HepG2 (cell line): ENCODE measurements around the gene PTPRO. TPM values are rescaled to one million over a fixed set of nuclear protein-coding genes. Genes with fewer than 3 reads are reported as not detected.

Experiments
- ATAC-seq: fragments of 200-7000 bp; cut with Tn5 transposase; 3 replicates; pipeline ENCODE4 v1.9.1; 2020; ENCODE audit warnings: mild to moderate bottlenecking, moderate library complexity
- BruUV-seq: library from RNA; stranded (reverse); fragments of 400-500 nt; replicated peaks from 2 replicates; lab custom pipeline; 2021; lab: Mats Ljungman, UMichigan
- CTCF ChIA-PET: fragments of 300-600 bp; formaldehyde crosslinking; extraction: SDS; loops from one replicate; lab custom pipeline; 2021; ENCODE audit warnings: low total read pairs, inconsistent platforms, low intra/inter-chr PET ratio; lab: Yijun Ruan, JAX
- POLR2A ChIA-PET: fragments of 350-600 bp; sonication (Branson Sonifier 250); formaldehyde crosslinking; loops from one replicate; lab custom pipeline; 2020; ENCODE audit warnings: antibody characterized with exemption, inconsistent platforms; lab: Yijun Ruan, JAX
- DNase-seq: peaks from one replicate; pipeline ENCODE4 v3.0.0-alpha.2; 2015; ENCODE audit warnings: low spot score
- FAIRE-seq: peaks from 3 replicates; lab custom pipeline; 2011; peaks lifted over from hg19 to GRCh38; lab: Jason Lieb, UNC
- H2AFZ ChIP-seq: one replicate; pipeline ENCODE4 v1.6.1; 2011; ENCODE audit warnings: low read length, inconsistent platforms
- H3K27ac ChIP-seq: fragments of 300-600 bp; 3 replicates; pipeline ENCODE4 v1.8.0; 2011; ENCODE audit warnings: mixed run types, mild to moderate bottlenecking, mixed read lengths, low read length, inconsistent platforms; ENCODE audit not compliant: insufficient read depth; ENCODE audit errors: extremely low read length
- H3K27me3 ChIP-seq, 2 experiments: fragments of 200-600 bp in 1 of 2; 2 replicates in 1 of 2; 3 replicates in 1 of 2; pipeline versions ENCODE4 v1.6.0 to v1.8.0; 2011; ENCODE audit warnings: low read length in 2 of 2, mild to moderate bottlenecking in 2 of 2, moderate library complexity in 2 of 2, inconsistent platforms in 1 of 2; ENCODE audit not compliant: insufficient read depth in 2 of 2, control insufficient read depth in 1 of 2
- H3K36me3 ChIP-seq, 2 experiments: fragments of 200-600 bp in 1 of 2; replicated peaks in 1 of 2; 2 replicates in 1 of 2; 3 replicates in 1 of 2; pipeline versions ENCODE4 v1.5.1 to v1.8.0; 2011; ENCODE audit warnings: low read length in 2 of 2, inconsistent platforms in 1 of 2; ENCODE audit not compliant: insufficient read depth in 2 of 2, control insufficient read depth in 1 of 2
- H3K4me1 ChIP-seq: 2 replicates; pipeline ENCODE4 v1.5.1; 2012; ENCODE audit warnings: low read length, inconsistent platforms; ENCODE audit not compliant: insufficient read depth
- H3K4me2 ChIP-seq: 2 replicates; pipeline ENCODE4 v1.6.0; 2011; ENCODE audit warnings: low read depth, low read length, inconsistent platforms
- H3K4me3 ChIP-seq, 3 experiments: fragments of 200-600 bp in 1 of 3; sonication (generic), shearing (Covaris generic) in 1 of 3; replicated peaks in 1 of 3; 2 replicates each; pipeline ENCODE4 v1.5.1; 2011 to 2016; ENCODE audit warnings: low read length in 3 of 3, inconsistent platforms in 2 of 3, low read depth in 2 of 3, mild to moderate bottlenecking in 2 of 3, control low read depth in 1 of 3, mixed read lengths in 1 of 3; ENCODE audit not compliant: insufficient read depth in 1 of 3
- H3K79me2 ChIP-seq: one replicate; pipeline ENCODE4 v1.6.1; 2011; ENCODE audit warnings: low read length, inconsistent platforms; ENCODE audit not compliant: insufficient read depth
- H3K9ac ChIP-seq: 2 replicates; pipeline ENCODE4 v1.6.0; 2011; ENCODE audit warnings: mild to moderate bottlenecking, low read depth, low read length, inconsistent platforms; ENCODE audit not compliant: insufficient read depth
- H3K9me3 ChIP-seq: 2 replicates; pipeline ENCODE4 v1.5.1; 2012; ENCODE audit warnings: mild to moderate bottlenecking, low read length
- H4K20me1 ChIP-seq: 2 replicates; pipeline ENCODE4 v1.6.0; 2011; ENCODE audit warnings: inconsistent platforms, mild to moderate bottlenecking, low read length, moderate library complexity; ENCODE audit not compliant: insufficient read depth
- CREB1 ChIP-seq, 2 experiments: fragments of 450-650 bp in 1 of 2; IDR thresholded peaks; 2 replicates each; pipeline ENCODE4 v1.6.1; 2016 to 2017; ENCODE audit warnings: control low read depth in 1 of 2, mild to moderate bottlenecking in 1 of 2, missing compliant biosample characterization in 1 of 2, missing genetic modification characterization in 1 of 2
- FOSL1 ChIP-seq: sonication (generic); formaldehyde crosslinking; IDR thresholded peaks from 2 replicates; pipeline ENCODE4 v1.9.0; 2021; ENCODE audit warnings: missing genetic modification reagents, borderline replicate concordance
- HMG20A ChIP-seq: IDR thresholded peaks from 2 replicates; pipeline ENCODE4 v1.6.1; 2016; ENCODE audit warnings: borderline replicate concordance
- NCOR1 ChIP-seq: fragments of 200-600 bp; sonication (generic); IDR thresholded peaks from 2 replicates; pipeline ENCODE4 v1.7.0; 2017; ENCODE audit warnings: antibody characterized with exemption, low read length, borderline replicate concordance
- NONO ChIP-seq, 2 experiments: fragments of 450-650 bp in 1 of 2; sonication (generic) in 1 of 2; formaldehyde crosslinking in 1 of 2; IDR thresholded peaks in 1 of 2; conservative IDR thresholded peaks in 1 of 2; 2 replicates each; pipeline versions ENCODE4 v1.6.1 to v1.8.0; 2017 to 2022; ENCODE audit warnings: mild to moderate bottlenecking in 1 of 2, missing genetic modification reagents in 1 of 2, moderate library complexity in 1 of 2
- NRL ChIP-seq: sonication (generic); formaldehyde crosslinking; IDR thresholded peaks from 2 replicates; pipeline ENCODE4 v1.5.0; 2020; ENCODE audit warnings: missing genetic modification reagents, mild to moderate bottlenecking, moderate library complexity, borderline replicate concordance
- PHF21A ChIP-seq: sonication (generic); formaldehyde crosslinking; IDR thresholded peaks from 2 replicates; pipeline ENCODE4 v1.5.0; 2020; ENCODE audit warnings: mild to moderate bottlenecking, missing genetic modification reagents
- PITX1 ChIP-seq: sonication (generic); formaldehyde crosslinking; IDR thresholded peaks from 2 replicates; pipeline ENCODE4 v1.5.1; 2020; ENCODE audit warnings: mild to moderate bottlenecking, missing genetic modification reagents
- RARA ChIP-seq: IDR thresholded peaks from 2 replicates; pipeline ENCODE4 v1.6.1; 2016; ENCODE audit warnings: missing genetic modification reagents, missing compliant biosample characterization
- SAP130 ChIP-seq: IDR thresholded peaks from 2 replicates; pipeline ENCODE4 v1.6.1; 2016; ENCODE audit warnings: low read depth
- ZNF326 ChIP-seq: sonication (generic); formaldehyde crosslinking; IDR thresholded peaks from 2 replicates; pipeline ENCODE4 v1.4.0; 2020; ENCODE audit warnings: missing genetic modification reagents, borderline replicate concordance
- ZNF781 ChIP-seq: sonication (generic); formaldehyde crosslinking; IDR thresholded peaks from 2 replicates; pipeline ENCODE4 v1.5.1; 2020; ENCODE audit warnings: borderline replicate concordance, mild to moderate bottlenecking, missing genetic modification reagents; ENCODE audit errors: not compliant biosample characterization
- ZSCAN22 ChIP-seq: sonication (generic); formaldehyde crosslinking; IDR thresholded peaks from 2 replicates; pipeline ENCODE4 v1.4.0; 2020; ENCODE audit warnings: mild to moderate bottlenecking, missing genetic modification reagents
- ZSCAN9 ChIP-seq: IDR thresholded peaks from 2 replicates; pipeline ENCODE4 v1.6.1; 2016; ENCODE audit warnings: borderline replicate concordance
- WGBS: methylation state at CpG from one replicate; pipeline ENCODE4 v1.1.6; 2017; ENCODE audit warnings: low lambda C conversion rate; 5-methylcytosine and 5-hydroxymethylcytosine counted together
- in situ Hi-C: cut with HindIII; loops from 2 replicates; pipeline ENCODE4 v1.10.0; 2017; ENCODE audit warnings: low pct_unique_long_range_greater_than_20kb; ENCODE audit not compliant: extremely low pct_ligation_motif_present
- intact Hi-C: fragments of 100-400 bp; cut with micrococcal nuclease; formaldehyde crosslinking; loops from one replicate; pipeline ENCODE4 v1.10.0; 2022; ENCODE audit not compliant: unreplicated experiment
- polyA plus RNA-seq, 8 experiments: library from polyadenylated mRNA; depleted of rRNA in 3 of 8; stranded (reverse) in 7 of 8; unstranded in 1 of 8; fragments of >200 nt; fragmentation: Illumina TruSeq in 4 of 8; extraction: Trizol in 4 of 8; gene quantifications; 2 replicates each; pipeline versions ENCODE4 v1.2.1 to v1.2.3, GENCODE V29; 2011 to 2016; ENCODE audit warnings: low read depth in 4 of 8, missing spikeins in 1 of 8, mixed read lengths in 1 of 8; ENCODE audit not compliant: insufficient read depth in 1 of 8
- total RNA-seq, 5 experiments: library from RNA; depleted of rRNA; stranded (reverse); fragments of >200 nt; fragmentation: Illumina TruSeq; extraction: Trizol; gene quantifications; 2 replicates each; pipeline ENCODE4 v1.2.3, GENCODE V29; 2016; ENCODE audit warnings: low read depth in 1 of 5
- TF ChIP-seq, protein P1 (sequence below): sonication (generic); formaldehyde crosslinking; IDR thresholded peaks from 2 replicates; pipeline ENCODE4 v1.4.0; 2020; ENCODE audit warnings: missing genetic modification reagents, borderline replicate concordance
- TF ChIP-seq, protein P2 (sequence below): IDR thresholded peaks from 2 replicates; pipeline ENCODE4 v1.6.1; 2018; ENCODE audit warnings: missing genetic modification reagents, mild to moderate bottlenecking, missing compliant biosample characterization
- TF ChIP-seq, protein P3 (sequence below): IDR thresholded peaks from 2 replicates; pipeline ENCODE4 v1.6.1; 2016; ENCODE audit warnings: low read depth, borderline replicate concordance

Gene PTPRO
- total and polyA plus RNA-seq, 2 of the 13 experiments (the other 11 are each of a cell fraction or from before 2014, with no cell fraction given), result 0.04 TPM; not detected in 1

DNA sequence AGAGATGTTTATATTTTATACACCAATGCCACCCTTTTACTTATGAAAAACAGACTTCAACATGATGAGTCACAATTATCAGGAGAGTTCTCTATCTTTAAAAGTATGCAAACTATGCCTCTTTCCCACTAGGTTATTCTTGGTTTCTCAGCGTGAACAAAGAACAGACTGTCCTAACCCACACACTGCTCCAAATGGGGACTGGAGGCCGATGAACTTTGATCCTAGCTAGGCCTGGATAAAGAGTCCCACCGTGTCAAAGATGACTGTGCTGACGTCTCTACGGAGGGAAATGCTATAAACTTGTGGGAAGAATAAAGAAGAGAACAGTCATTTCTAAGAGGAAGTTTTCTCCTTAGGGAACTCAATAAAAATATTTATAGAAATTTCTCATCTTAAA, 306.8 kb downstream of the PTPRO start:
- Histone ChIP-seq H3K27me3 (no peaks in the 10 kb centered on the region), H2AFZ (no peak overlapping the region), H3K79me2 (no peaks in the 10 kb centered on the region), H3K9me3 (no peaks in the 10 kb centered on the region), H3K4me3 (no peak overlapping the region), H3K36me3 (peaks cover 2 to 15% of the 10 kb centered on the region in 2 experiments; a peak in 4 of 5 replicates), H3K27ac (peak overlapping the region; percentile 98), H3K9ac (peak overlapping the region; percentile 66), H3K4me2 (no peak overlapping the region; the same call in 1 of the 2 replicates), H3K4me1 (peaks cover 66% of the 10 kb centered on the region), H4K20me1 (no peaks in the 10 kb centered on the region)
- CTCF ChIA-PET, result no interaction called here
- in situ Hi-C loops (no loop called here), intact Hi-C loops (loop anchor here (5.0 kb wide), 1 partner anchor 37 kb away; no protein-coding TSS in a partner anchor)
- 0% methylated on average over 5 of the region's 5 CpGs for WGBS
- peak; percentile 99 for FAIRE-seq
- peak; percentile 100 for ATAC-seq
- peak; percentile 99 for DNase-seq
- POLR2A ChIA-PET, result interaction anchor here (0.8 to 1.4 kb wide), 8 partner anchors 12 to 282 kb away, joined by 3 to 7 read pairs (median 3); partner anchors contain the start of gene DERA
- BruUV-seq, result TSS peak; percentile 36
- TF ChIP-seq PHF21A (CRISPR knock-in tag), result peak; percentile 49; the same call in 1 of the 2 replicates
- TF ChIP-seq, protein P1, sequence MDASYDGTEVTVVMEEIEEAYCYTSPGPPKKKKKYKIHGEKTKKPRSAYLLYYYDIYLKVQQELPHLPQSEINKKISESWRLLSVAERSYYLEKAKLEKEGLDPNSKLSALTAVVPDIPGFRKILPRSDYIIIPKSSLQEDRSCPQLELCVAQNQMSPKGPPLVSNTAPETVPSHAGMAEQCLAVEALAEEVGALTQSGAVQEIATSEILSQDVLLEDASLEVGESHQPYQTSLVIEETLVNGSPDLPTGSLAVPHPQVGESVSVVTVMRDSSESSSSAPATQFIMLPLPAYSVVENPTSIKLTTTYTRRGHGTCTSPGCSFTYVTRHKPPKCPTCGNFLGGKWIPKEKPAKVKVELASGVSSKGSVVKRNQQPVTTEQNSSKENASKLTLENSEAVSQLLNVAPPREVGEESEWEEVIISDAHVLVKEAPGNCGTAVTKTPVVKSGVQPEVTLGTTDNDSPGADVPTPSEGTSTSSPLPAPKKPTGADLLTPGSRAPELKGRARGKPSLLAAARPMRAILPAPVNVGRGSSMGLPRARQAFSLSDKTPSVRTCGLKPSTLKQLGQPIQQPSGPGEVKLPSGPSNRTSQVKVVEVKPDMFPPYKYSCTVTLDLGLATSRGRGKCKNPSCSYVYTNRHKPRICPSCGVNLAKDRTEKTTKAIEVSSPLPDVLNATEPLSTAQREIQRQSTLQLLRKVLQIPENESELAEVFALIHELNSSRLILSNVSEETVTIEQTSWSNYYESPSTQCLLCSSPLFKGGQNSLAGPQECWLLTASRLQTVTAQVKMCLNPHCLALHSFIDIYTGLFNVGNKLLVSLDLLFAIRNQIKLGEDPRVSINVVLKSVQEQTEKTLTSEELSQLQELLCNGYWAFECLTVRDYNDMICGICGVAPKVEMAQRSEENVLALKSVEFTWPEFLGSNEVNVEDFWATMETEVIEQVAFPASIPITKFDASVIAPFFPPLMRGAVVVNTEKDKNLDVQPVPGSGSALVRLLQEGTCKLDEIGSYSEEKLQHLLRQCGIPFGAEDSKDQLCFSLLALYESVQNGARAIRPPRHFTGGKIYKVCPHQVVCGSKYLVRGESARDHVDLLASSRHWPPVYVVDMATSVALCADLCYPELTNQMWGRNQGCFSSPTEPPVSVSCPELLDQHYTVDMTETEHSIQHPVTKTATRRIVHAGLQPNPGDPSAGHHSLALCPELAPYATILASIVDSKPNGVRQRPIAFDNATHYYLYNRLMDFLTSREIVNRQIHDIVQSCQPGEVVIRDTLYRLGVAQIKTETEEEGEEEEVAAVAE, result no peak
- peak; percentile 93 for TF ChIP-seq NCOR1
- TF ChIP-seq PITX1 (CRISPR knock-in tag), result peak; percentile 23; the same call in 1 of the 2 replicates
- peak; percentile 78 for TF ChIP-seq CREB1 (IDR thresholded peaks at IDR 0.05)
- peak; percentile 83; the same call in 1 of the 2 replicates for TF ChIP-seq CREB1 (CRISPR knock-in tag; IDR thresholded peaks at IDR 0.05)
- TF ChIP-seq ZNF781 (CRISPR knock-in tag), result no peak
- TF ChIP-seq, protein P2, sequence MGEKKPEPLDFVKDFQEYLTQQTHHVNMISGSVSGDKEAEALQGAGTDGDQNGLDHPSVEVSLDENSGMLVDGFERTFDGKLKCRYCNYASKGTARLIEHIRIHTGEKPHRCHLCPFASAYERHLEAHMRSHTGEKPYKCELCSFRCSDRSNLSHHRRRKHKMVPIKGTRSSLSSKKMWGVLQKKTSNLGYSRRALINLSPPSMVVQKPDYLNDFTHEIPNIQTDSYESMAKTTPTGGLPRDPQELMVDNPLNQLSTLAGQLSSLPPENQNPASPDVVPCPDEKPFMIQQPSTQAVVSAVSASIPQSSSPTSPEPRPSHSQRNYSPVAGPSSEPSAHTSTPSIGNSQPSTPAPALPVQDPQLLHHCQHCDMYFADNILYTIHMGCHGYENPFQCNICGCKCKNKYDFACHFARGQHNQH (CRISPR knock-in tag), result peak; percentile 81
- TF ChIP-seq ZSCAN9 (CRISPR knock-in tag), result 0 out of 2 replicates have a peak, but pooled peaks have one; percentile 19
- TF ChIP-seq ZNF326, result no peak
- TF ChIP-seq RARA (CRISPR knock-in tag), result peak; percentile 50; the same call in 1 of the 2 replicates
- TF ChIP-seq, protein P3, sequence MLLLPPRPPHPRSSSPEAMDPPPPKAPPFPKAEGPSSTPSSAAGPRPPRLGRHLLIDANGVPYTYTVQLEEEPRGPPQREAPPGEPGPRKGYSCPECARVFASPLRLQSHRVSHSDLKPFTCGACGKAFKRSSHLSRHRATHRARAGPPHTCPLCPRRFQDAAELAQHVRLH (CRISPR knock-in tag), result peak; percentile 40; the same call in 1 of the 2 replicates
- no peak for TF ChIP-seq ZSCAN22
- peak; percentile 64; the same call in 1 of the 2 replicates for TF ChIP-seq FOSL1
- TF ChIP-seq NONO (IDR thresholded peaks at IDR 0.05), result no peak
- TF ChIP-seq NONO (CRISPR knock-in tag; conservative IDR thresholded peaks at IDR 0.05), result 0 out of 2 replicates have a peak, but pooled peaks have one; percentile 34
- no peak for TF ChIP-seq NRL (CRISPR knock-in tag)
- peak; percentile 76 for TF ChIP-seq SAP130 (CRISPR knock-in tag)
- TF ChIP-seq HMG20A (CRISPR knock-in tag), result peak; percentile 85; the same call in 1 of the 2 replicates
